ENCODE measurements around the gene PC.

The PC gene

GRCh38 chr11:66887526-66887925, 70.7 kb downstream of the PC start:
- H3K4me3 ChIP-seq (ENCODE audit: low read depth, low read length) = no peak overlapping the region
- TF ChIP-seq, protein P1, sequence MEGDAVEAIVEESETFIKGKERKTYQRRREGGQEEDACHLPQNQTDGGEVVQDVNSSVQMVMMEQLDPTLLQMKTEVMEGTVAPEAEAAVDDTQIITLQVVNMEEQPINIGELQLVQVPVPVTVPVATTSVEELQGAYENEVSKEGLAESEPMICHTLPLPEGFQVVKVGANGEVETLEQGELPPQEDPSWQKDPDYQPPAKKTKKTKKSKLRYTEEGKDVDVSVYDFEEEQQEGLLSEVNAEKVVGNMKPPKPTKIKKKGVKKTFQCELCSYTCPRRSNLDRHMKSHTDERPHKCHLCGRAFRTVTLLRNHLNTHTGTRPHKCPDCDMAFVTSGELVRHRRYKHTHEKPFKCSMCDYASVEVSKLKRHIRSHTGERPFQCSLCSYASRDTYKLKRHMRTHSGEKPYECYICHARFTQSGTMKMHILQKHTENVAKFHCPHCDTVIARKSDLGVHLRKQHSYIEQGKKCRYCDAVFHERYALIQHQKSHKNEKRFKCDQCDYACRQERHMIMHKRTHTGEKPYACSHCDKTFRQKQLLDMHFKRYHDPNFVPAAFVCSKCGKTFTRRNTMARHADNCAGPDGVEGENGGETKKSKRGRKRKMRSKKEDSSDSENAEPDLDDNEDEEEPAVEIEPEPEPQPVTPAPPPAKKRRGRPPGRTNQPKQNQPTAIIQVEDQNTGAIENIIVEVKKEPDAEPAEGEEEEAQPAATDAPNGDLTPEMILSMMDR (IDR thresholded peaks at IDR 0.05; ENCODE audit: low read depth, low read length) = no peak

DNA sequence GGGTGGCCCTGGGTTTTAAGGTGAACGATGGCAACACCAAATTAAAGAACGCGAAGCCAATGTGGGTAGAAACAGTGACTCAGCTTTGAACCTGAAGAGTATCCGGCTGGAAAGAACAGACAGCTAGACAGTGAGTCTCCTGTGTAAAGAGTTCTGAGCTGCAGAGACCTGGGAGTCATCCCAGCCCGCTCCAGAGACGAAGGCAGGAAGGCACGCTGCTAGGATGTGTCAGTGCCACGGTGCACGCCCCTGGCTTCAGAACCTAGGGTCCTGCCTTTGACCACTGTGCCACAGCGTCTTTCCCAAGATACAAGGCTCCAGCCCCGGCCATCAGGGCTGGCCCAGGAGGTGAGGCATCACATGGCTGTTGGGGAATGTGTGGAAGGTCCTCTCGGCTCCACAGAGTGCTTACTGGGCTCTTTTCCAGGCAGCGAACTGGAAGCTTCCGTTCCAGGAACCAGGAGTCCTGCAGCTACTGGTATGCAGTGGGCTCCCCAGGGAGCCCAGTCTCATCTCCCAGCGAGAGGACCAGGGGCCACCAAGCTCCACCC, 71.4 kb downstream of the PC start:
- TF ChIP-seq, protein P1 (IDR thresholded peaks at IDR 0.05; ENCODE audit: low read depth, low read length) = no peak

GRCh38 chr11:66885950-66886440, 72.2 kb downstream of the PC start:
- no peak overlapping the region for H3K4me3 ChIP-seq (ENCODE audit: low read depth, low read length)
- TF ChIP-seq, protein P1 (IDR thresholded peaks at IDR 0.05; ENCODE audit: low read depth, low read length) = no peak

More for the DNA sequence above, 71.4 kb downstream of the PC start:
- H3K4me3 ChIP-seq (ENCODE audit: low read depth, low read length) = no peak overlapping the region

GRCh38 chr11:66885469-66885868, 72.7 kb downstream of the PC start:
- TF ChIP-seq, protein P1 (IDR thresholded peaks at IDR 0.05; ENCODE audit: low read depth, low read length) = no peak
- H3K4me3 ChIP-seq (ENCODE audit: low read depth, low read length) = no peak overlapping the region

DNA sequence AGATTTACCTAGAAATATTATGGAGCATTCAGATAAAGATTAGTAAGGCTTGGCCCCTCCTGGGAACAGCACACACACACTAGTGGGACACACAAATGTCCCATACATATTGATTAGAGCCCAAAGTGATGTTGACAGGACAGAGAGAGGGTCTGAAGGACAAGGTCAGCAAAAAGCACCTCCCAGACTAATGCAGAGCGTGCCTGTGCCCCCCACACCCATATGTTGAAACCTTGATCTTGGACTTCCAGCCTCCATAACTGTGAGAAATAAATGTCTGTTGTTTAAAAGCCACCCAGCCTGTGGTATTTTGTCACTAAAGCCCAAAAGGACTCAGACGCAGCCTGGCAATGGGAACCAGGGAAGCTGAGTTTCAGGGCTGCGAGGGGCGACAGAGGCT, 73.7 kb downstream of the PC start:
- TF ChIP-seq, protein P1 (IDR thresholded peaks at IDR 0.05; ENCODE audit: low read depth, low read length) = no peak
- no peak overlapping the region for H3K4me3 ChIP-seq (ENCODE audit: low read depth, low read length)

DNA sequence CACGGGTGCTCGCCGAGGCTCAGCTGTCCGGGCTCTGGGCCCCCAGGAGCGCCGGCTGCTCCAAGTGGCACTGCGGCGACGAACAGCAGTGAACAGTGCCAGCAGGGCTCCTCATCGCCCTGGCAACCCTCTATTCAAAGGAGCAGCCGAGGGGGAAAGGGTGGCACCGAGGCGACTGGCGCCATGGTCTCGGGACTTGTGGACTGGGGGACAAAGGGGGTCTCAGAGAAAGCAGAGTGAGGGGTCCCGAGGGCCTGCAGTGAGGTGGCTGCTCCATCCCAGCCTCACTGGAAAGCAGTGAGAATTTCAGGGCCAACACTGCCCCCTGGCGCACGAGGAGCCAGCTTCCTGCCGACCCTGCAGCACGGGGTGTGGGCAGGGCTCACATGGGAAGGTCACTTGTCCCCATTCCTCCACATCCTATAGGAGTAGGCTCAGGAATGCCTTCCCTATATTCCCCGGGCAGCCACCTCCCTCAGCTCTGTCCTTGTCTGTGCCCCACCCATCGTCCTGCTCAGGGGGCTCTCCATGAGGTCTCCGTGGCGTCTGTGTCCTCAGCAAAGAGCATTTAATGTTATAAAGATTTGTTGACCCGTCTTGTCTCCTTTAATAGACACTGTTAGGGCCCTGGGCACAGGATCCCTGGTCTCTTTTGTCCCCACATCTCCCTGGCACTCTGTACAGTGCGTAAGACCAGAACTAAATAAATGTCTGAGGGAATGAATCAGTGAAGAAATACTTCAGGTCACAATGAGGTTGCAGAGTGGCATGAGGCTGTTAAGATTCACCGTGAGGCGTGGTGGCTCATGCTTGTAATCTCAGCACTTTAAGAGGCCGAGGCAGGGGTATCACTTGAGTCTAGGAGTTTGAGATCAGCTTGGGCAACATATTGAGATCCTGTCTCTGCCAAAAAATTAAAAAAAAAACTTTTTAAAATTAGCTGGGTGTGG, 74.9 kb downstream of the PC start:
- no peak overlapping the region for H3K4me3 ChIP-seq (ENCODE audit: low read depth, low read length)
- TF ChIP-seq, protein P1 (IDR thresholded peaks at IDR 0.05; ENCODE audit: low read depth, low read length) = peak; percentile 59

GRCh38 chr11:66882561-66883015, 75.6 kb downstream of the PC start:
- no peak overlapping the region for H3K4me3 ChIP-seq (ENCODE audit: low read depth, low read length)
- TF ChIP-seq, protein P1 (IDR thresholded peaks at IDR 0.05; ENCODE audit: low read depth, low read length) = no peak

Measured in WI38 (cell line).